T-helper 1 cell treated with Interleukin-12 subunit alpha and Interleukin-12 subunit beta and Interleukin-4 antibody, amounts not matched to agents 30 μg/mL and 1 μg/mL, for 36 hours (primary cell): ENCODE results near the gene ZFHX3.

Experiments
- H3K27ac Mint-ChIP-seq: one replicate; pipeline ENCODE4 v1.8.0; 2021; ENCODE audit warnings: mild to moderate bottlenecking, mixed read lengths
- H3K27me3 Mint-ChIP-seq: one replicate; pipeline ENCODE4 v1.8.0; 2021; ENCODE audit warnings: low read depth, mixed read lengths
- H3K36me3 Mint-ChIP-seq: one replicate; pipeline ENCODE4 v1.8.0; 2021; ENCODE audit warnings: low read depth, mixed read lengths
- H3K4me1 Mint-ChIP-seq: one replicate; pipeline ENCODE4 v1.8.0; 2021; ENCODE audit warnings: low read depth, mixed read lengths
- H3K4me3 Mint-ChIP-seq: one replicate; pipeline ENCODE4 v1.8.0; 2021; ENCODE audit warnings: mild to moderate bottlenecking, moderate library complexity, mixed read lengths
- H3K9me3 Mint-ChIP-seq: one replicate; pipeline ENCODE4 v1.8.0; 2021; ENCODE audit warnings: mixed read lengths

ZFHX3 gene

DNA sequence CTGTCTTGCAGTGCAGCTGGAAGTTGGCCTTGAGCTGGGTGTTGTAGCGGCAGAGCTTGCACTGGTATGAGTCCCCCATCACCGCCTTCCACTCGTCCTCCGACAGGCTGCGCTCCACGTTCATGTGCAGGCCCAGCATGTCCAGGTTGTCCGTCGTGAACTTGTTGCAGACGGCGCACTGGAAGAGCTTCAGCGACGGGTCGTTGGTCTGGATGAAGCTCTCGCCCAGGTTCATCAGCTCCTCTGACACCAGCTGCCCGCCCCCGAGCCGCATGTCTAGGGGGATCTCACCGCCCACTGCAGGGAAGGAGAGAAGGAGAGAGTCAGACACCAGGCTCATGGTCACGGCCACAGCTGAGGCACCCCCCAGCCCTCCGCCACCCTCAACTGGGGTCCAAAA, 97.3 kb downstream of the ZFHX3 start:
- Mint-ChIP-seq H3K27me3 (peaks cover under 1% of the 10 kb centered on the region), H3K9me3 (no peaks in the 10 kb centered on the region), H3K36me3 (no peaks in the 10 kb centered on the region), H3K4me1 (no peaks in the 10 kb centered on the region), H3K4me3 (no peak overlapping the region), H3K27ac (no peak overlapping the region)

DNA sequence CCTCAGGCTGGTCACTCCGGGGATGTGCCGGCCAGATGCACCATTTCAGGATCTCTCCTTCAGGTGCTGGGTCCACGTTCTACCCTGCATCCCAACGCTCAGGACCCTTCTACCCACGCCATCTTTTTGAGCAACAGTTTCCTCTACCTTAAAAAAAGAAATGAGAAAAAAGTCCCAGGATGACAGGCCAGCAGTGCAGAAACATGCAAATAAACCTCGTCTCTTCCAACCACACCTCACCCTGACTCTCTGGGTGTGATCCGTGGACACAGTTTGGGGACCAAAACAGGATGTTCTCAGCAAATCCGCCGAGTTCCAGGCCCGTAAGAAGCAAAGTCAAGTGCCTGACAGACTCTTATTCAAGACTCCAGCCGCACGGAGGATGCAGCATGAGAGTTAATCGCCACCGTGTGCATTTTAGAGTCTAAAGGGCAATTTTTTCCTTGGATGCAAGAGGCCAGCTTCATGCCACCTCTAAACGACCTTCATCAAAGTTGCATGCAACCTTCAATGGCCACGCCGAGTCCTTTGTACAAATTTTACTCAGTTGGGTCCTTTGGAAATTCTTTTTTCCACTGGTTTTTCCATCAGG, 99.6 kb downstream of the ZFHX3 start:
- Mint-ChIP-seq H3K36me3 (no peaks in the 10 kb centered on the region), H3K9me3 (no peaks in the 10 kb centered on the region), H3K27me3 (peaks cover 6% of the 10 kb centered on the region), H3K27ac (no peak overlapping the region), H3K4me1 (no peaks in the 10 kb centered on the region), H3K4me3 (no peak overlapping the region)

DNA sequence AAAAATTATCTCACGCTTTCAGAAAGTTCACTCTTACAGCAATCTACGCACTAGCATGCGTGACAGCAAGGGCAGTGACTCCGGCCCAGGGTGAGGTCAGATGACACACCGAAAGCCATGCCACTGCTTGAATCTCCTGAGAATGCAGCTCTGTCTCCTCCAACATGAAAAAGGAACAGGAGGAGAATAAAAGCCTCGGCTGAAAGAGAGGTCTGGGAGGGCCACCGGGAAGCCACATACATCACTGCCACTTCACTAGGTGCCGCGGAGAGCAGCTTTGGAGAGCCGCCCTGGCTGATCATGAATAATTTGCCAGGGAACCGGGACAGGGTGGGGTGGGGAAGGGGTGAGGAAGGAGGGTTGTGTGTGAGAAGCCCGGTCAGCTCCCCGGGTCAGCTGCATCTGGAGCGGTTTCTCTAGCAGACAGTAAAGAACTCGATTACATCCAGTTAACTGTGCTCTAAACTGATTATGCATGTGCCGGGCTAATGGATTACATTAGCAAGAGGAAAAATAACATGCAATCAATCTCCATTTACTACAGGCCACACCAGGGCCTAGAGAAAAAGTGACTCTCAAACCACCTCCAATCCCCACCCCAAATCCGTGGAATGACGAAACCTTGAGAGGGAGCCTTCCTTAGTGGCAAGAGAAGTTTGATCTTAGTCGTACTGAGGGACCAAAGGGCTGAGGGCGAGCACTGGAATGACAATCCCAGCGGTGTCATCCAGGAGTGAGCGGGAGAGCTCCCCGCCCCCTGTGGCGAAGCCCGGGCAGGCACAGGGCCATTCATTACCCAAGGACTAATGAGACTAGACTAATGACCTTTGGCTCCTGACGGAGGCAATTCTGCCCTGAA, 100.3 kb downstream of the ZFHX3 start:
- Mint-ChIP-seq H3K27ac (no peak overlapping the region), H3K4me1 (no peaks in the 10 kb centered on the region), H3K4me3 (no peak overlapping the region), H3K27me3 (peaks cover 6% of the 10 kb centered on the region), H3K36me3 (no peaks in the 10 kb centered on the region), H3K9me3 (no peaks in the 10 kb centered on the region)

DNA sequence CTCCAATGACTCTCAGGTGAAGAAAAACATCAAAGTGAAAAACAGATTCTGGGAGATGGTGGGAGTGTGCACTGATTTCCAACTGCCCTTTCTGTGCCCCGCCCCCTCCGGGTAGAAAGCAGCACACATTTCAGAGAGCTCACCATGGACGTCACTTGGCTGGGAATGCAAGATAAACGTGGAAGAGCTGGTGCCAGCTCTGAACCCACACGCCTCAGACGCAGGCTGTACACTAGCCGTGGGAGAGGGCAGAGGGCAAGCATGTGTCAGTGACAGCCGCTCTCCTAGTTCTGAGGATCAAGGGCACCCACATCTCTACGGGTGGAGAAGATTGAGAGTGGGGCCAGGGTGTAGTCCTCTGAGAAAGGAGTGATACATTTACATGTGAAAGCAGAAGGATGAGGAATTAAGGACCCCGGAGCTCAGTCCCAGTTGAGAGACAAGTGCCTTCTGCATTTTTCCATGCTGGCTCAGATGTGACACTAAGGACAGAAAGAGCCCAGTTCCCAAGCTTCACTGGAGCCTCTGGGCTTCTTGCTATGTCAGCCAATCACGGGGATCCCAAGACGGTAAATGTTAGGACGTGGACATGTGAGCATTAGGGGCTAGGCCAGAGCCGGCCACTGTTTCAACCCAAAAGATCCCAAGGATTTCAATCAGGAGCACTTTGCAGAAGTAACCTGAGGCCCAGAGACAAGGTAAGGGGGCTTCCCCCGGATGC, 101.3 kb downstream of the ZFHX3 start:
- peaks cover 6% of the 10 kb centered on the region for H3K27me3 Mint-ChIP-seq
- no peaks in the 10 kb centered on the region for H3K36me3 Mint-ChIP-seq
- no peaks in the 10 kb centered on the region for H3K4me1 Mint-ChIP-seq
- no peaks in the 10 kb centered on the region for H3K9me3 Mint-ChIP-seq
- no peak overlapping the region for H3K4me3 Mint-ChIP-seq
- H3K27ac Mint-ChIP-seq, result no peak overlapping the region

DNA sequence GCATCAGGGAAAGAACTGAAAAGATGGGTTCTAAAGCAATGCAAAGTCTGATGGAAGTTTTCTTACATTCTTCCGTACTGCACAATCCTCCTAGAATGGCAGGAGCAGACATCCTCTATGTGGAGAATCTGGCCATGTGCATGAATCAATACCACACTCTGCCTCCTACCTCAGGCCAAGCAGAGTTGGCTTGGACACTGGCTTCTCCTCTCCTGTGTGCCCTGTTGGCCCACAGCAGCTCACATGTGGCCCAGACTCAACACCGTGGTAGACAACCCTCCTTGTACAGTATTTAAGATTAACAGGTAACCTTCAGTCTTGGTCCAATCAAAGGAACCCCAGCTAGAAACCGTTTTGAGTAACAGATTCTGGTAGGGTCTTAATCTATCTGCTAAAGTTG, 101.9 kb downstream of the ZFHX3 start:
- no peaks in the 10 kb centered on the region for H3K9me3 Mint-ChIP-seq
- no peak overlapping the region for H3K27ac Mint-ChIP-seq
- no peaks in the 10 kb centered on the region for H3K36me3 Mint-ChIP-seq
- H3K27me3 Mint-ChIP-seq, result peaks cover 6% of the 10 kb centered on the region
- H3K4me1 Mint-ChIP-seq, result no peaks in the 10 kb centered on the region
- no peak overlapping the region for H3K4me3 Mint-ChIP-seq

DNA sequence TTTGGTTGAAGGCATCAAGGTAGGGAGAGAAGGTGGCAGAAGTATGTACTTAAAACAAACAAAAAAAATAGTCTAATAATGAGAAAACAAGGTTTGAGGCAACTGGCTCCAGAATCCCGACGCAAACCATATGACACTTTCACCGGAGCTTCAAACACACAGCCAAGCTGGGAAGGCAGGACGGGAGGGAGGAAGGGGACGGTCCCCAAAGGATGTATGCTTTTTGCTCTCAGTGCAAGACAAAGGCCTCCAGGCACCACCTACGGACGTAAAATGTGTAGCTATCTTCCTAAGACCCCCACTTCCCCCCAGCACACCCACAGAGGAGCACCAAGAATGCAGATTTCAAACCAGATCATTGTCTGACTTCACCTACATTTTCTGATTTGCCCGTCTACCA, 102.3 kb downstream of the ZFHX3 start:
- H3K36me3 Mint-ChIP-seq, result no peaks in the 10 kb centered on the region
- H3K27me3 Mint-ChIP-seq, result peaks cover 6% of the 10 kb centered on the region
- H3K9me3 Mint-ChIP-seq, result no peaks in the 10 kb centered on the region
- no peak overlapping the region for H3K27ac Mint-ChIP-seq
- H3K4me3 Mint-ChIP-seq, result no peak overlapping the region
- H3K4me1 Mint-ChIP-seq, result no peaks in the 10 kb centered on the region

DNA sequence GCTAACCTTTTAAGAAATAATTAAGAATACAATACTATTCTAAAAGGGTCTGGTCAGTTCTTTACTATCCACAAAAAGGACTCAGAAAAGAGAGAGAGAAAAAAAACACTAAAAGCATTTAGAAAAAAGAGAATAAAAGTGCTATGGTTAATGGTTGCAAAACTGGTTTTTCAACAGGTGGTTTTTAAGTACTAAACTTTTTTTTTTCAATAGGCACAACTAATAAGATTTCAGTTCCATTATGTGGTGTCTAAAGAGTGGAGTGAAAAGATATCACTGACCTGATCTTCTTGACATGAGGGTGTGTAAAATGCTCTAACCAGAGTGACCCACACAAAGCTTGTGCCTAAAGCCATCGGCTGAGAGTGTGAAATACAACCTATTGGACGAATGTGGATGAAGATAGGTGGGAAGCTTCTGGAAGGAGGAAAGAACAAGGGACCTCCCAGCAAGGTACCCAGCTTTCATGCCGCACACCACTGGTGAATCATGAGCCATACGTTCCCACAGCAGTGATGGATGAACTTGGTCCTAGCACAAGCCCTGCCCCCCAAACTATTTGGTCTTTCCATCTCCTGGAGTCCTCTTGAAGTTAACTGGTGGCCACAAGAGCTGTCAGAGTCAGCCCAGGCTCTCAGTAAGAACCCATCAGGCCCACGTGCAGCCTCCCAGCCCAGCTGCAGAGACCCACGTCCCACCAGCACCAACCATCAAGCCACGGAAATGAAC, 103.0 kb downstream of the ZFHX3 start:
- Mint-ChIP-seq H3K27me3 (peaks cover 6% of the 10 kb centered on the region), H3K27ac (no peak overlapping the region), H3K36me3 (no peaks in the 10 kb centered on the region), H3K4me1 (no peaks in the 10 kb centered on the region), H3K9me3 (no peaks in the 10 kb centered on the region), H3K4me3 (no peak overlapping the region)

DNA sequence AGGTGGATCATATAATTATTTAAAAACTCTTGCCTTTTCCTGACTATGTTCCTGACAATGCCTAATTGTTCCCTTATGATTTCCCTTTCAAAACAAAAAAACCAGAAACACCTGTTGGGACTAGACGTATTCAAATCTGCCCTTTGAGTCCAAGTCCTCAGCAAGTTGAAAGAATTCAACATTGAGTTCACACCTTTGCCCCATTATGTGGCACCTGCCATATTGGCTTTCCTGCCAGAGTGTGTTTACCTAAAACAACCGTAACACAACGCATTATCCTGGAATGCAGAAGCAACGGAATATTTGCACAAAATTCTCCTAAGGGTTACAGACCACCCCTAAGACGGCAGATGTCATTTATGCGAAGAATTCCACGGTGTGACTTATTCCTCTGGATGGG, 105.9 kb downstream of the ZFHX3 start:
- H3K27me3 Mint-ChIP-seq, result peaks cover 6% of the 10 kb centered on the region
- H3K9me3 Mint-ChIP-seq, result no peaks in the 10 kb centered on the region
- no peak overlapping the region for H3K27ac Mint-ChIP-seq
- H3K36me3 Mint-ChIP-seq, result no peaks in the 10 kb centered on the region
- H3K4me1 Mint-ChIP-seq, result no peaks in the 10 kb centered on the region
- no peak overlapping the region for H3K4me3 Mint-ChIP-seq

DNA sequence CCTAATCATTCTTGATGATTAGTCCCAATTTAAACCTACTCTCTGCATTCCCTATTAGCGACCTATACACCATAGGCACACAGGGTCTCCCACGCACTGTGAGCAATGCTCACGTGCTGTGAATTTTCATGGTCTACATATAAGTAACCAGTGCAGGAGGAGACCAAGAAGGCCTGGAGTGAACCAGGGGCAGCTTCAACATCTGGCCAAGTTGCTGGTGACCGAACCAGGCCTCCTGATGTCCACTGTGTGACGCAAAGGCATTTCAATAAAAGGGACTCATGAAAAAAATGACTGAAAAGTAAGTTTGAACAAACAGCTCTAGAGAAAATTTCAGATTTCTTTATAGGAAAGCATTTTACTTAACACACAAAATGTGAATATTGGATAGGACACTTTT, 107.0 kb downstream of the ZFHX3 start:
- H3K27me3 Mint-ChIP-seq, result peaks cover 13% of the 10 kb centered on the region
- no peaks in the 10 kb centered on the region for H3K4me1 Mint-ChIP-seq
- H3K9me3 Mint-ChIP-seq, result no peaks in the 10 kb centered on the region
- H3K36me3 Mint-ChIP-seq, result no peaks in the 10 kb centered on the region
- H3K4me3 Mint-ChIP-seq, result no peak overlapping the region
- H3K27ac Mint-ChIP-seq, result no peak overlapping the region

DNA sequence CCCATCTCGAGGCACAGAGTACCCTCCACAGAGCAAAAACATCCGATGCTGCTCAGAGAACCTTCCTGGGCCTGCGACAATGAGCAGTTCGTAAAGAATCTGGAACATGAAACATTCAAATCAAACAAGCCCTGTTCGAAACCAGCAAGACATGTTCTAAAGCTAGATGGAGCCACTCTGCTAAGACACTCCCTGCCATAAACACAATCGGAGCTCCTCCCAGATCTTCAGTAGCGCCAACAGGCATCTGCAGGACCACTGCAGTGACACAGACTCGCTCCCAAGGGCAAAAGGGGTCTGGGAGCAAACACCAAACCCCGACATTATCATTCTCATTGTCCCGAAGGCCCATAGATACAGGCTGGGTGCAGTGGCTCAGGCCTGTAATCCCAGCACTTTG, 108.7 kb downstream of the ZFHX3 start:
- H3K9me3 Mint-ChIP-seq, result no peaks in the 10 kb centered on the region
- no peak overlapping the region for H3K27ac Mint-ChIP-seq
- H3K4me1 Mint-ChIP-seq, result no peaks in the 10 kb centered on the region
- H3K4me3 Mint-ChIP-seq, result no peak overlapping the region
- no peaks in the 10 kb centered on the region for H3K36me3 Mint-ChIP-seq
- H3K27me3 Mint-ChIP-seq, result peaks cover 10% of the 10 kb centered on the region

DNA sequence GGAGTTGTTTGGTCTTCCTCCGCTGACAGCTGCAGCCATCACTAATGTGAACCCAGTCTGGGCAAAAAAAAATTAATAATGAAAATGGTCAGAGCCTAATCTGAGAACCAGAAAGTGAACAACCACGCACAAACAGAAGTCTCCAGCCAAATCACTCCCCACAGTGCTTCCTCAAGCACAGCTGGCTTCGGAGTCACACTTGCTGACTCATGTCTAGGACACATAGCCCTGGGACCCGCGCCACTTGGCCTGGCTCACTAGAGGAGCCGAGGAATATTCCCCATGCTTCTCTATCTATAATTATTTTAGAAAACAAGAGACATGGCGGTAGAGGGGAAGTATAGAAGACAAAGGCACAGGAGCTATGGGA, 109.1 kb downstream of the ZFHX3 start:
- H3K9me3 Mint-ChIP-seq, result no peaks in the 10 kb centered on the region
- peaks cover 10% of the 10 kb centered on the region for H3K27me3 Mint-ChIP-seq
- H3K4me1 Mint-ChIP-seq, result no peaks in the 10 kb centered on the region
- no peak overlapping the region for H3K27ac Mint-ChIP-seq
- no peak overlapping the region for H3K4me3 Mint-ChIP-seq
- no peaks in the 10 kb centered on the region for H3K36me3 Mint-ChIP-seq

DNA sequence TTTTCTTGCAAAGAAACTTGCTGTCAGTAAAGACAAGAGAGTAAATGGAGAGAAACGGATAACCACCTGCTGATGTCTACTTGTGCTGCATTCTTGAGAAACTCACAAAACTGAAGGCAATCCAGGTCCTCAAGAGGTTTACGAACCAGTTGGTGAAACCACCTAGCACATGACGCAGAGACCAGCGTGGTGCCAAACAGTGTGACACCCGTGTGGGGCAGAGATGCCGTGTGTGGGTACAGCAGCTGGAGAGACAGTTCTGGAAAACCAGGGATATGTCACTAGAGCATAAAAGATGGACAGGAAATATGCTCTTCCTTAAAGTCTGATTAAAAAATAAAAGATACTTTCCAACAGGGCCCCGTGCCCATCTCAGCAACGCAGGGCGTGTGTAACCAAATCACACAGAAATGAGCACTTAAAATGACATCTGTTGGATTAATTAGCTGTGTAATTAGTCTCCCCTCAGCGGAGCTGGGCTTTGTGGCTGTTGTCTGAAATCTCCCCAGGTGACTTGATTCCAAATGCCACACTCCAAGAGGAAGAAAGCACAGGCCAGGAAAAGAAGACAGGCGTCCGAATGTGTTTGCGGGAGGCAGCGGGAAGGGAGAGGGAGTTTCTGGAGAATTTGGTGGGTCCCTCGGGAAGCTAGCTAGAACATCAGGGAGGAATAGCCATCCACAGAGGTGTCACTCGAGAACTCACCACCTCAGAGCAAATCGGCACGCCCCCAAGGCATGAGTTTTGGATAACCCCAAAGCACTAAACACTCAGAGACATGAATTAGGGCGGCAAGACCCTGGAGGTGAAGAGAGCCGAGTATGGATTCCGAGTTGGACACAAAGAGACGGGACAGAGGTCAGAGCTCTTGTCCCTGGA, 109.8 kb downstream of the ZFHX3 start:
- no peak overlapping the region for H3K27ac Mint-ChIP-seq
- peaks cover 10% of the 10 kb centered on the region for H3K27me3 Mint-ChIP-seq
- no peaks in the 10 kb centered on the region for H3K36me3 Mint-ChIP-seq
- no peak overlapping the region for H3K4me3 Mint-ChIP-seq
- no peaks in the 10 kb centered on the region for H3K4me1 Mint-ChIP-seq
- no peaks in the 10 kb centered on the region for H3K9me3 Mint-ChIP-seq

DNA sequence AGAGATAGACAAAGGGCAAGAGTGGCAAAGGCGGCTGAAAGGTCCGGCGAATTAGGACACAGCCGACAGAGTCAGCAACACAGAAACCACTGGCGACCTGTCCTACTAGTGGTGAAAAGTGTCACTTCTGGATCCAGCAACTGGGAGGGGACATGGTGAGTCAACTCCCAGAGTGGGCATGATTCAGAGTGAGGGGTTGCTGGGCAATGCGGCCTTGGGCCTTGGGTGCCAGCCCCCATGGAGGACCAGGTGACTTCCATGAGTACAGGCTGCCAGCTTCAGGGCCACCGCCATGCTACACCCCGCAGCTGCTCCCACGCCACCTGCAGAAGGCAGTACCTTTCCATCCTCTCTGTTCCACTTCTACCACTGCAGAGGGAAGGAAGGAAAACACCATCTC, 110.6 kb downstream of the ZFHX3 start:
- Mint-ChIP-seq H3K27ac (no peak overlapping the region), H3K27me3 (peaks cover 10% of the 10 kb centered on the region), H3K4me3 (no peak overlapping the region), H3K9me3 (no peaks in the 10 kb centered on the region), H3K4me1 (peaks cover 6% of the 10 kb centered on the region), H3K36me3 (no peaks in the 10 kb centered on the region)

DNA sequence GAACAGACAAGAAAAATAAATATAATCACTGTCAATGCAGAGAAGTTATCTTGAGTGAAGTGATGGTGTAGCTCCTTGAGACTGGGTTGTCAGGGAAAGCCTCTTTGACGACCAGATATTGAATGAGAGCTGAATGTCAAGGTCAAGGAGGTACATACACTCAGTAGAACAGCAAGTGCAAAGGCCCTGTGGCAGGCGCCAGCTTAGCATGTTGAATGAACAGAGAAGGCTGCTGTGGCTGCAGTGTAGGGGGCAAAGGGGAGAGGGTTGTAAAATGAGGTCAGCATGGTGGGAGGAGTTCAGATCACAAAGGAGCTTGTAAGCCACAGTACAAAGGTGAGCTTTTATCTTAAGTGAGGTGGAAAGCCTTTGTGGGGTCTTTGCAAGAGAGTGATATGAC, 111.5 kb downstream of the ZFHX3 start:
- no peaks in the 10 kb centered on the region for H3K36me3 Mint-ChIP-seq
- no peak overlapping the region for H3K4me3 Mint-ChIP-seq
- H3K27ac Mint-ChIP-seq, result no peak overlapping the region
- H3K4me1 Mint-ChIP-seq, result peaks cover 14% of the 10 kb centered on the region
- H3K27me3 Mint-ChIP-seq, result peaks cover 10% of the 10 kb centered on the region
- no peaks in the 10 kb centered on the region for H3K9me3 Mint-ChIP-seq
